HL-60 (cell line): ENCODE results near the gene CHKB.

Experiments used
- DNase-seq, 2 experiments: peaks; one replicate each; pipeline ENCODE4 v3.0.0-alpha.2; 2010 to 2020; ENCODE audit warnings: low read depth in 1 of 2, low spot score in 1 of 2
- H3K27ac ChIP-seq: fragments of 250-450 bp; sonication (Bioruptor Pico); replicated peaks from 2 replicates; pipeline ENCODE4 v1.5.1; 2020; ENCODE audit warnings: mild to moderate bottlenecking, moderate library complexity
- H3K27me3 ChIP-seq: fragments of 250-450 bp; sonication (Bioruptor Pico); 2 replicates; pipeline ENCODE4 v1.5.1; 2021; ENCODE audit warnings: mild to moderate bottlenecking, moderate library complexity; ENCODE audit not compliant: insufficient read depth, poor library complexity, severe bottlenecking
- H3K4me3 ChIP-seq: replicated peaks from 2 replicates; pipeline ENCODE4 v1.5.1; 2011; ENCODE audit warnings: mild to moderate bottlenecking, control low read depth, low read length; ENCODE audit not compliant: insufficient read depth
- CTCF ChIP-seq: IDR thresholded peaks from one replicate; pipeline ENCODE4 v1.5.1; 2011; ENCODE audit warnings: low read length, control low read depth, inconsistent platforms; ENCODE audit not compliant: insufficient read depth
- GABPA ChIP-seq: IDR thresholded peaks from 2 replicates; pipeline ENCODE4 v1.6.1; 2012; ENCODE audit warnings: low read depth
- POLR2AphosphoS5 ChIP-seq: IDR thresholded peaks from 2 replicates; pipeline ENCODE4 v1.6.1; 2012; ENCODE audit warnings: low read depth
- REST ChIP-seq: IDR thresholded peaks from 2 replicates; pipeline ENCODE4 v1.6.1; 2012; ENCODE audit warnings: low read depth; ENCODE audit not compliant: insufficient replicate concordance
- SPI1 ChIP-seq: IDR thresholded peaks from 2 replicates; pipeline ENCODE4 v1.6.1; 2012; ENCODE audit warnings: low read depth, mild to moderate bottlenecking, borderline replicate concordance

Gene CHKB

GRCh38 chr22:50545522-50546325 is 36.9 kb downstream of the CHKB start, which contains the start of gene KLHDC7B:
KLHDC7B (plus strand) TSS chr22:50545899; CDS start chr22:50546244, 345 bp downstream.
- Histone ChIP-seq H3K4me3 (no peak within 1 kb of the TSS), H3K27me3 (no peaks in the 10 kb centered on the region), H3K27ac (no peak within 1 kb of the TSS)
- peak in 1 of 2 experiments; percentile 44 for DNase-seq
- TF ChIP-seq REST, result no peak
- no peak for TF ChIP-seq GABPA
- TF ChIP-seq POLR2AphosphoS5, result no peak
- peak; percentile 10 for TF ChIP-seq CTCF
- TF ChIP-seq SPI1, result no peak

GRCh38 chr22:50544746-50545253 is 37.8 kb downstream of the CHKB start:
- Histone ChIP-seq H3K4me3 (no peak overlapping the region), H3K27me3 (no peaks in the 10 kb centered on the region), H3K27ac (no peak overlapping the region; the same call in 1 of the 2 replicates)
- no peak for DNase-seq
- no peak for TF ChIP-seq SPI1
- no peak for TF ChIP-seq GABPA
- no peak for TF ChIP-seq CTCF
- TF ChIP-seq REST, result no peak
- no peak for TF ChIP-seq POLR2AphosphoS5

- Histone ChIP-seq H3K27ac (peak overlapping the region; percentile 33), H3K27me3 (no peaks in the 10 kb centered on the region), H3K4me3 (no peak overlapping the region)
- DNase-seq, result peak in 1 of 2 experiments; percentile 79
- TF ChIP-seq POLR2AphosphoS5 (no peak), CTCF (peak; percentile 21), GABPA (no peak), SPI1 (no peak), REST (no peak)
Observed at GRCh38 chr22:50544078-50544745, 38.4 kb downstream of the CHKB start.
